ENCODE results near the gene MTERF4.

MTERF4 gene

GRCh38 chr2:241048149-241048948 lies 53.7 kb downstream of the MTERF4 start:
- DNase-seq: no peak

- DNase-seq: no peak
Observed at GRCh38 chr2:241047253-241048010, 54.7 kb downstream of the MTERF4 start.
